ENCODE measurements around the gene ARL6IP4. TPM values are rescaled to one million over a fixed set of nuclear protein-coding genes. Genes with fewer than 3 reads are reported as not detected.
"Not testable (repeated sequence)": the region's sequence is repeated elsewhere in the genome, so short reads cannot be mapped to it uniquely, and the experiment has no call there.

ARL6IP4 gene
- total RNA-seq, 1 donor from 2014 or later = 213 TPM

DNA sequence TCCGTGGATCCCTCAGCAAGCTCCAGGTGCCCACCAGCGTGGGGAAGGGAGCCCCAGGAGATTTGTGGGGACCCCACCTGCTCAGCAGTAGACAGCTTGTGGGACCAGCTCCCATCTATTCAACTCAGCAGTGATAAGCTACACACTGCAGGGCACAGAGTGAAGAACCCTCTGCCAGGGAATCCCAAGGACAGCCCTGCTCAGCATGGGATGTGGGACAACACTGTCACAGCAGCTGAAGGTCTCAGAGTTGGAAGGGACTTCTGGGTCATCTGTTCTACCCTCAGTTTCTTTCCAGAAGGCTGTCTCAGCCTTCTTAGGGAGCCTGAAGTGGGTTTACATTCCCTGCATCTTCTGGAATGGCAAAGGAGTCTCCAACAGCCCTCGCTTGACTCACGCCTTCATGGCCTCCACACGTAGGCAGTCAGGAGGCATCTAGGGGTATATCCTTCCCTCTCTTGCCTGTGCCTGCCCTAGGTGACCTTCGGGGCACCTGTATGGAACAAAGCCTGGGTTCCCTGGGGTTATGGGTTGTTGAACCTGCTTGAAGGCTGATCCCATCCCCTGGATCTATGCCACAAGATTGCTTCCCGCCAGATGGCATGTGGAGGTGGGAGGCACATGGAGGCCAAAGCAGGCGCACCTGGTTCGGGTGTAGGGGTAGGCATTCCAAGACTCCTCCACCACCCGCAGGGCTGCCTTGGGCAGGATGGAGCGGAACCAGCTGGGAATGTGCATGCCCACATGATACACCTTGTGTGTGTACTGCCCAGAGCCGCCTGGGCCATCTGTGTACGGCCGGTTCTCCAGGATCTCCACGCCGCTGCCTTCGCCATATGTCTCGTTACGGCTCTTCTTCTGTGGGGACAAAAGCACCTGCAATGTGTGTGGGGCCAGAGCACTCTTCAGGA lies 33.0 kb downstream of the ARL6IP4 start:
- no peak for DNase-seq

DNA sequence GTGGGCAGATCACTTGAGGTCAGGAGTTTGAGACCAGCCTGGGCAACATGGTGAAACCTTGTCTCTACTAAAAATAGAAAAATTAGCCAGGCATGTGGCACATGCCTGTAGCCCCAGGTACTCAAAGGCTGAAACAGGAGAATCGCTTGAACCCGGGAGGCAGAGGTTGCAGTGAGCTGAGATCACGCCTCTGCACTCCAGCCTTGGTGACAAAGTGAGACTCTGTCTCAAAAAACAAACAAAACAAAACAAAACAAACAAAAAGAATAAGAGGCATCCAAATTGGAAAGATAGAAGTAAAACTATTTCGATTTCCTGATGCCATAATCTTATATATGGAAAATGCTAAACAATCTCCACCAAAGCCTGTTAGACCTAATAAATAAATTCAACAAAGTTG lies 34.0 kb downstream of the ARL6IP4 start:
- DNase-seq = not testable (repeated sequence)

DNA sequence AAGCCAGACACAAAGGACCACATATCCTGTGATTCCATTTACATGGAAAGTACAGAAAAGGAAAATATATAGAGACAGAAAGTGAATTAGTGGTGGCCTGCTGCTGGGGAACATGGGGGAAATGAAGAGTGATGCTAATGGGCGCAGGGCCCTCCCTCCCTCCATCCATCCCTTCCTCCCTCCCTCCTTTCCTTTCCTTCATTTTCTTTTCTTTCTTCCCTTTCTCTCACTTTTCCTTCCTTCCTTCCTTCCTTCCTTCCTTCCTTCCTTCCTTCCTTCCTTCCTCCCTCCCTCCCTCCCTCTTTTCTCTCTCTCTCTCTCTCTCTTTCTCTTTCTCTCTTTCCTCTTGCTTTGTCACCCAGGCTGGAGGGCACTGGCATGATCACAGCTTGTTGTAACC lies 37.3 kb downstream of the ARL6IP4 start:
- DNase-seq = no peak

DNA sequence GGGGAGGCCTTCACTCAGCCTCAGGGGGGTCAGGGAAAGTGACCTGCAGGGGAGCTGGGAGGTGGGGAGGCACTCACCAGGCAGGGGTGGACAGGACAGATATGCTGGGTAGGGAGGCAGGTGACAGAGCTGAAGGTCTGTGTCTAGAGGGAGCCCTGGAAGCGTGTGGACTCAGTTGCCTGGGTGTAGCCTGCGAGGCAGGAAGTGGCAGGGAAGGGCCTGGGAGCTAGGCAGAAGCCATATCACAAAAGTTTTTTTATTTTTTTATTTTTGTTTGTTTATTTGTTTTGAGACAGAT lies 39.3 kb downstream of the ARL6IP4 start:
- DNase-seq = no peak

DNA sequence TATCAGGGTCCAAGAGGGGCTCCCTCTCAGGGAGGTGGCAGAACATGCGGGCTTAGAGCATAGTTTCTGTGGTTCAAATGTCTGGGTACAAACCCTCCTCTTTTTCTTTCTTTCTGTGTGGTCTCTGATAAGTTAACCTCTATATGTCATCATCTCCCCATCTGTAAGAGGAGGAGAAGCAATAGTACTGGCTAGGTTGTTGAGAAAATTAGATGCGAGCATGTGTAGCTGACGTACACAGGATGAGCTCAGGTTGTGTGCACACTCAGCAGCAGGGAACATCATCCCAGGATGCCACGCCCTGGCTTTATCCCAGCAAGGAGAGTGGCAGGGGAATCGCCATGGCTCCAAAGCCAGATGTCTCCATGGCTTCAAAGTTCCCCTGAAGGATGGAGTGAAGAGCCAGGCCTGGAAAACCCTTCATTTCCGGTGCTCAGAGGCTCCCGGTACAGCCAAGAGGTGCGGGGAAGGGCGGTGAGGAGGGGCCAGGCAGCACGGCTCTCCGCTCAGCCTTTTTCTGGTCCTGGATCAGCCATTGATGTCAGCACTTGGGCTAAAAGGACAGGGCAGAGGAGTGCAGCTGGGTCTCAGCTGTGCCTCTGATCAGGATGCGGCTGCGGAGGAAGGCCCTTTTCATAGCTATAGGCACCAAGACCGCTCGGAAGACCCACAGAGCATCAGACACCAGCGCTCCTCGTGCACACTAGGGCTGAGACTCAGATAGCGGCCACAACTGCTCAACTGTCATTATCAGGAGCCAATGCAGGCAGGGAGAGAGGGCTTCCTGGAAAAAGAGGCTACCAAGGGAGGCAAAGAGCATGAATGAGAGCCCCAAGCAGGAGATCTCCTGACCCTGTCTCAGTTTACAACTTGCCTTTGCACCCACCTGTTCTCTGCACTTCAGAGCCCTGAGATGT lies 41.5 kb downstream of the ARL6IP4 start:
- DNase-seq = no peak

DNA sequence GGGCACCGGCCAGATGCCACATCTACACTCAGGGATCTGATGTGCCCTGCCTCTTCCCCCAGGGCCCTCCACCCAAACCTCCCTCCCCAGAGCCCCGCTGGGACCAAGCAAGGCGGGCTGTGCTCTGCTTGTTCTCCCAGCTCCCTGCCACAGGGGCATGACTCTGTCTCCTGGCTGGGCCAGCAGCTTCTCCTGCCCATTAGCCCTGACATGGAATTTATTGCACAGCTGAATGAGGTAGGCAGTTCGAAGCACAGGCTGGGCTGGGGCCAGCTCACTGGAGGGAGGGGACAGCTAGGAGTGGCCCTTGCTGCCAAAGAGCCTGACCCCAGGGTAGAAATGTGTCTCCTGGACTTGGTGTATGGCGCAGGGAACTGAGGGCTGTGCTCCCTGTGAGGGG lies 42.4 kb downstream of the ARL6IP4 start:
- no peak for DNase-seq

DNA sequence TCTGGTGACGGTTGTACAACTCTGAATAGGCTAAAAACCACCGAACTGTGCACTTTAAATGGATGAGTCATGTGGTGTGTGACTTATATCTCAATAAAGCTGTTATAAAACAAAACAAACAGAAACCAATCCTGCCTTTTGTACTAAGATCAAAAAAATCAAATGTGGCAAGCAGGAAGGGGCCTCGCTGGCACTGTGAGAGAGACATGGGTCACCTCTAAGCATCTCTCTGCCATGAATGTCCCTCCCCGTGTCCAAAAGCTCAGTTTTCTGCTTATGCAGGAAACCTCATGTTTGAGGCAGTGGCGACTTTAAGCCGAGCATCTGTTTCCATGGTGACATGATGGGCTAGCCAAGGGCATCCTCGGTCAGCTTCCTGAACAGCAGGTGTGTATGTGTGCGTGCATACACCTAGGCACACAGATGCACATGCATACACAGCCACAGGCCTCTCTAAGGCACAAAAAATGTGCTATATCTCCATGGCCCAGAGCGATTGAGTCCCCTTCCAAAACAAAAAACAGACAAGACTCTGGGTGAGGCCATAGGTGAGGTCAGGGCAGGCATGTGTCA lies 44.4 kb downstream of the ARL6IP4 start:
- DNase-seq = peak; percentile 27

DNA sequence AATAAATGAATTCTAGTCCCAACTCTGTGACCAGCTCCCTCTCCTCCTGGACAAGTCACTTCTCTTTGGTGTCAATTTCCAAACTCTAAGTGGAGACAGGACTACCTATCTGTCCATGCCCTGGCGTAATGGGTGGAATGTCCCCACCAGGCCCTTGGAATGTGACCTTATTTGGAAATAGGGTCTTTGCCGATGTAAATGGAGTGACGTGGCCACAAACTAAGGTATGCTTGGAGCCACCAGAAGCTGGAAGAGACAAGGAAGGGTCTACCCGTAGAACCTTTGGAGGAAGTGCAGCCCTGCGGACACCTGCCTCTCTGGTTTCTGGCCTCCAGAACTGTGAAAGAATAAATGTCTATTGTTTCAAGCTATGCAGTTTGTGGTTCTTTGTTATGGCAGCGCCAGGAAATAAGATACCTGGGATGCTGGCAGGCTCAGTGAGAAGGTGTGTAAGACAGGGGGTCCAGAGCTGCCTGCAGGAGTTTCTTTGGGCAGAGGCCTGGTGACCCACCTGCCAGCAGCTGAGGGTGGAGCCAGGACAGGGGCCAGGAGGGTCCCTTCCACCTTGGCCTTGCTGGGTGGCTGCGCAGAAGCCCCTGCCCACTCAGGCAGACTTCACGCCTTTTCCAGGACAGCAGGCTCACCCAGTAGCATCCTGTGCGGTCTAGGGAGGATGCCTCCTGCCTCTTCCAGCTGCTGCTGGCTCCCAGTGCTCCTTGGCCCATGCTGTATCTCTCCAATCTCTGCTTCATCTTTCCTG lies 45.8 kb downstream of the ARL6IP4 start:
- DNase-seq = no peak

DNA sequence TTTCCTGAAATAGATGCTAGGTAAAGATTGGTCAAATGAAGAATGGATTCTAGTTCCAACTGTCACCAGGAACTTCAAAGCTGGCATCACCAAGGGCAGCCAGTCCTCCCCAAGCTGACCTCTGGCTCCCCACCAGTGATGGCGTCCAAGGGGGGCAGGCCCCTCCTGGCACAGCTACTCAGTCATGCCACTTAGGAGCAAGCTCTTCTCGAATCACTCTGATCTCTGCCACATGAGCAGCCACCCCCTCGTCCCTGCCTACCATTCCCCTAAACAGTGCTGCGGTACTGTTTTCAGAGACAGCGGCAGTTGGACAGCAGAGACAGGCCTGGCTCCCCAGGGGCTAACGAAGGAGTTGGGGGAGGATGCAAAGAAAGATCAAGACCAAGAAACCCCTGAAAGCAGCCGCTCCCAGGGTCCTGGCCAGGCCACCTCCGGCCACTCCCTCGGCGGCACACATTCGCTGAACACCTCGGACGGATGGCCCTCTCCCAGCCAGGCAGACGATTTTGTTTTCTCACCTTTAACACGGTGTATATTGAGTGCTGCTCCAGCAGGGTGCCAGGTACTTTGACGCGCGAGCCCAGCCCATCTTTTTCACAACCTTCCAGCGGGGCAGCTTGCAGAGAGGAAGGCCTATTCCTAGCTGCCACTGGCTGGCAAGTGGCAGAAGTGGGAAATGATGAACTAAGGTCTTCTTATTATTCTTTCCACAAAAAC lies 47.4 kb downstream of the ARL6IP4 start:
- DNase-seq = no peak

DNA sequence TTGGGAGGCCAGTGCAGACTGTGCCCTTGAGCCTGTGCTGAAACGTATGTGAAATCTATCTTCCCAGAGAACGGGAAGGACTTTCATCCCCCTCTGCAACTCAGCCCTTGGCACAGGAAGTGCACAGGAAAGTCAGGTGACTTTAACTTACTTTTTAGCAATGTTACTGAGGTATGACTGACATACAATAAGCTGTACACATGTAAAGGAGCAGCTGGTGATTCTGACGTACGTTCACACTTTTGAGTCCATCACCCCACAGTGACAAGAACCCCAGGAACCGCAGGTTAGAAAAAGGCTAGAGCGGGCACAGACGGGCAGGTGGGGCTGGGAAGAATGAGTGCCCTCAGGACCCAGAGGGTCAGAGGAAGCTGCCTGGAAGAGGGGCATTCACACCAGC lies 48.0 kb downstream of the ARL6IP4 start:
- no peak for DNase-seq

DNA sequence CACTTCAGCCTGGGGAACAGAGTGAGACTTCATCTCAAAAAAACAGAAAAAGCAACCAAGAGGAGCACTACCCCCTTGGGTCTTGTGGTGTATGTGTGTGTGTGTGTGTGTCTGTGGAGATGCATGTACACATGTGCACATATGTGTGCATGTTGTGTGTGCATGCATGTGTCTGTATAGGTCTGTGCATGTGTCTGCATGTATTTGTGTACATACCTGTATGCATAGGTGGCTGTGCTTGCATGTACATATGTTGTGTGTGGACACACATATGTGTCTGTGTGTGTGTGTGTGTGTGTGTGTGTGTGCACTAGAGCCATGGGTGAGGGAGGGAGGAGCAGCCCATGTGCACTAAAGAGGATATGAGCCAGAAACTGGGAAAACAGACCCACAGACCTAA lies 49.1 kb downstream of the ARL6IP4 start:
- DNase-seq = no peak

DNA sequence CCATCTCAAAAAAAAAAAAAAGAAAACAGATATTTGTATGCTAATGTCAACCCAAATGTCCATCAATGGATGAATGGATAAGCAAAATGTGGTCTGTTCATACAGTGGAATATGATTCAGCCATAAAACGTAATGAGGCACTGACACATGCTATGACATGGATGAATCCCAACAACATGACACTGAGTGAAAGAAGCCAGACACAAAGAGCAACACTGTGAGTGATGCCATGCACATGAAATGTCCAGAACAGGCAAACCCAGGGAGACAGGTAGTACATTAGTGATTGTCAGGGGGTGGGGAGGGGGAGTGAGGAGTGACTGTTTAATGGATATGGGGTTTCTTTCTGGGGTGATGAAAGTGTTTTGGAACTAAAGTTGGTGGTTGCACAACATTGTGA lies 50.2 kb downstream of the ARL6IP4 start:
- no peak for DNase-seq

DNA sequence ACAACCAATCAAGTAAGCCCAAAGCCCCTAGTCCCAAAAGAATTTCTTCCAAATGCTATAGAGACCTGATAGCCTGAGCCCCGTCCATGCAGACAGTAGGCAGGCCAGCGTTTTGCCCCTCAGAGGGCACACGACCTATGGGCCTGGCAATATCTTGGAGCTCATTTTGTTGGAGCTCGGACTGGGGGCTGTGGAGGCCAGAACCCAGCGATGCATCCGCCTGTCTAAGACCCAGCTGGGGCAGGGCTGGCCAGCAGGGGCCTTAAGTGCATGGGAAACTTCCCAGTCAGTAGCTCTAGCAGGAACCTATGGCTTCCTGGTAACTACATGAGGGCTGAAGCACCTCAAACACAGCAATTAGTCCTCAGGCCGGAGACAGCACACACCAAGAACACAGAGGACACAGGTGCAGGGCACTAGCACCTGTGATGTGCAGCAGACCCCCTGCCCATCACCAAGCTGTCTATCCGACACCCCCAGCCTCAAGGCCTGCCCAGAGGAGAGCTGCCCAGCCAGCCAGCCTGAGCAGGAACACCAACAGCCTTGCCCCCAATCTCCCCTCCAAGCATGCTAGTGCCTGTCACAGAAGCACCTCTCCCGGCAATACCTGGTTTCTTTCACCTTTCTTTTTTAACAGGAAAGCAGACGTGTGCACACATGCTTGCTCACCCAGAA lies 50.8 kb downstream of the ARL6IP4 start:
- DNase-seq = no peak

Other genes starting within 250 kb of the ARL6IP4 start
- gene HCAR1, start 249.8 kb upstream of the ARL6IP4 start, total RNA-seq = 0.05 TPM in 1 of 2 replicates, not detected in the other
- 27.1 and 39.8 TPM in 2 replicates for gene DENR, start 227.9 kb upstream of the ARL6IP4 start, total RNA-seq
- gene CCDC62, start 206.1 kb upstream of the ARL6IP4 start, total RNA-seq = 0.23 and 0.51 TPM in 2 replicates
- gene HIP1R, start 145.2 kb upstream of the ARL6IP4 start, total RNA-seq = 132 and 200 TPM in 2 replicates
- 19.6 and 21.2 TPM in 2 replicates for gene VPS37B, start 84.6 kb upstream of the ARL6IP4 start, total RNA-seq
- 8.5 and 10.9 TPM in 2 replicates for gene ABCB9, start 14.2 kb upstream of the ARL6IP4 start, total RNA-seq
- gene OGFOD2, start 5.4 kb upstream of the ARL6IP4 start, total RNA-seq = 10.4 and 11.4 TPM in 2 replicates
- 8.8 and 12.1 TPM in 2 replicates for gene PITPNM2, start 170.4 kb downstream of the ARL6IP4 start, total RNA-seq